NCI-H2107 treated with DMSO at 0.1 percent for 48 hours (cell line): ENCODE measurements around the gene SLX9.

Experiments used
- DNase-seq: peaks from one replicate; lab custom pipeline; 2025; ENCODE audit not compliant: unreplicated experiment; lab: John Stamatoyannopoulos, UW

SLX9 gene

DNA sequence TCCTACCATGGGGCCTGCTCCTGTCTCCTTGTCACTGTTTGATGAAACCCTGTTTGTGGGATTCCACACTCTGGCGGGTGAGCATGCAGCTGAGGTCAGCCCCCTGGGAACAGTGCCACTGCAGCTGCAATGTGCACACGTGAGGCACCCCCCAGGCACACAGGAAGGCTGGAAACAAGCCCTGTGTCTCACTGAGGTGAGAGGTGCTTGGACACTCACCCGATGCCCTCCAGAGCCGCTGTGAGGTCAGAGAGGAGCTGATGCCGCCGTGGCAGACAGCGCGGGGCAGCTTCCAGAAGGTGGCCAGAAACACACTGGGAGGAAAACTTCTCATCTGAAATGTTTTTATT lies 49.7 kb downstream of the SLX9 start:
- DNase-seq = no peak

GRCh38 chr21:44989943-44990780 lies 50.3 kb downstream of the SLX9 start:
- no peak for DNase-seq

- DNase-seq = no peak
These were observed 51.1 kb downstream of the SLX9 start for GRCh38 chr21:44990921-44991320.

- DNase-seq = no peak
These were observed 52.0 kb downstream of the SLX9 start for GRCh38 chr21:44991538-44992483.

DNA sequence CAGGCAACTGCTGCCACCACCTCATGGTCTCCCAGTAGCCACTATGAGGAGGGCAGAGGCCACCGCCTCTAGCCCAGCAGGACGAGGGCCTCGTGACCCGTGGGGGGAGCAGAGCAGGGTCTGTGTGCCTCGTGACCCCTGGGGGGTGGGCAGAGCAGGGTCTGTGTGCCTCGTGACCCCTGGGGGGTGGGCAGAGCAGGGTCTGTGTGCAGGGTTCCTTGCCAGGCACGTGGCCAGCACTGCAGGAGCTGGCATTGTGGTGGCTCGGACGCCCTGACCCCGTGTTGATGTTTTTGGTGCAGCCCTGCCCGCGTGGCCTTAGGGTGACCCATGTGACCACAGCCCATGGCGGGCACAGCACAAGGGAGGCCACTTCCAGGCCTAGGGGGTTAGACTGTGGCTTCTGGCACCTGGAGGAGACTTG lies 52.8 kb downstream of the SLX9 start:
- no peak for DNase-seq

DNA sequence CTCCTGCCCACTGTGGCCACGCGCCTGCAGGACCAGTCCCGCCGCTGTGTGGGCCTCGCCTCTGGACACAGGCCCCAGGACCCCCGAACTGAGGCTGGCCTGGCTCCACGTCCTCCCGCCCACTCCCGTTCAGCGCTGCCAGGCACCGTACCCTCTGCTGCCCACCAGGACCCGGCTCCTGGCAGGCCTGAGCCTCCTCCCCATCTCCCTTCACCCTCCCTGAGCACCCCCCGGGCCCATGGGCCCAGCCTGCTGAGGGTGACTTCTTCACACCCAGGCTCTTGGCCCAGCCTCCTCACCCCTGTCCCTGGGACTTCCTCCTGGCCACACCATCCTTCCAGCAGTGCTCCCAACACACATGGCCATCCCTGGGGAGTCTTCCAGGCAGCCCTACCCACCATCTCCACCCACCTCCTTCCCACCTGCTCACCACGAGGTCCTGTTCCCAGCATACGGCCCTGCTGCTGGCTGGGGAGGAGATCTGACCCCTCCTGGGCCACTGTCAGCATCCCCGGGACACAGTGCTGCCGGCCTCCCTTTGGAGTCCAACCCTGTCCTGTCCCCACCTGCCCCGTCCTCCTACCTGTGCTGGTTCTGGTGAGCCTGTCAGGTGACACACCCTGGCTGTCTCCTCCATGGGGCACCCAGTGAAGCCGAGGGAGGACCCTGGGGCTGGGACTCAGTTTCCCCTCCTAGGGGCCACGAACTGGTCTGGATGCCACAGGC lies 53.7 kb downstream of the SLX9 start:
- no peak for DNase-seq

- DNase-seq = no peak
These were observed 54.3 kb downstream of the SLX9 start for GRCh38 chr21:44994047-44994694.

- no peak for DNase-seq
These were observed 55.0 kb downstream of the SLX9 start for GRCh38 chr21:44994695-44995342.

DNA sequence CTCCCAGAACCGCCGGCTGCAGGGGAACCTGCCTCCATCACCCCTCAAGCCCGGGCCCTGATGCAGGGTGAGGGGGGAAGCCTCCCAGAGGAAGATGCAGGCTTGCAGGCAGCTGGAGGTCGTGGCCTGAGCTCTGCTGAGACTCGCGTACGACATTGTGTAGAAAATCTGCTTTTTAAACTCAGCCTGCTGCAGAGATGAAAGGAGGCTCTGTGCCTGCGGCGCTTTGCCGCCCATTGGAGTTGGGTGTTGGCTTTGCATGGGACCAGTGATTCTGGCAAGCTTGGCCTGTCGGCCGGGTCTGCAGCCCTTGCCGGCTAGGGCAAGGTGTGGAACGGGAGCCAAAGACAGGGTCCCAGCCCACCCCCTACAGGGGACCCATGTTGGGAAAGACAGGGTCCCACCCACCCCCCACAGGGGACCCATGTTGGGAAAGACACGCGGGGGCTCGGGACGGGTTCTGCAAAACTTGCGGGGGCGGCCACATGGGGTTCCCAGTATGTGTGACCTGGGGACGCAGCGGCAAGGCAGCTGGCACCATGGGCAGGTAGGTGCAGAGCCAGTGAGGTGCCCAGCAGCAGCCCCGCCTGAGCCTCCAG lies 55.6 kb downstream of the SLX9 start:
- no peak for DNase-seq

GRCh38 chr21:44996096-44996495 lies 56.3 kb downstream of the SLX9 start:
- DNase-seq = no peak

DNA sequence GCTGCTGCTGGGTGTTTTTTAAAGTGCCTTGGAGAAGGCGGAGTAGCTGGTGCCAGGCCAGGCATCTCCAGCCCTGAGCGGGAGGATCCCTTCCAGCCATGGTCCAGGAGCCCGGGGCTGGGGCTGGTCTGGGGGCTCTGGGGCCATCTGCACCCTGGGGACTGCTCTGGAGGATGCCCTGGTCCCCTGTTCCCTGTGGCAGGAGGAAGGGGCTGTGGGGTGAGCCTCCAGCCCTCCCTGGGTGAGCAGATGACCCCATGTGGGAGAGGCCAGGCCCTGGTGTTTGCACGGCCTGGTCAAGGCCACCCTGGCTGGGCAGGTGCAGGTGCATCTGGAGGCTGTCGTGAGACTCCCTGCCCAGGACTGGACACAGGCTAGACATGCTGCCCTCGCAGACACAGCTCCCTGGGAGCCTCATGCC lies 56.7 kb downstream of the SLX9 start:
- no peak for DNase-seq

DNA sequence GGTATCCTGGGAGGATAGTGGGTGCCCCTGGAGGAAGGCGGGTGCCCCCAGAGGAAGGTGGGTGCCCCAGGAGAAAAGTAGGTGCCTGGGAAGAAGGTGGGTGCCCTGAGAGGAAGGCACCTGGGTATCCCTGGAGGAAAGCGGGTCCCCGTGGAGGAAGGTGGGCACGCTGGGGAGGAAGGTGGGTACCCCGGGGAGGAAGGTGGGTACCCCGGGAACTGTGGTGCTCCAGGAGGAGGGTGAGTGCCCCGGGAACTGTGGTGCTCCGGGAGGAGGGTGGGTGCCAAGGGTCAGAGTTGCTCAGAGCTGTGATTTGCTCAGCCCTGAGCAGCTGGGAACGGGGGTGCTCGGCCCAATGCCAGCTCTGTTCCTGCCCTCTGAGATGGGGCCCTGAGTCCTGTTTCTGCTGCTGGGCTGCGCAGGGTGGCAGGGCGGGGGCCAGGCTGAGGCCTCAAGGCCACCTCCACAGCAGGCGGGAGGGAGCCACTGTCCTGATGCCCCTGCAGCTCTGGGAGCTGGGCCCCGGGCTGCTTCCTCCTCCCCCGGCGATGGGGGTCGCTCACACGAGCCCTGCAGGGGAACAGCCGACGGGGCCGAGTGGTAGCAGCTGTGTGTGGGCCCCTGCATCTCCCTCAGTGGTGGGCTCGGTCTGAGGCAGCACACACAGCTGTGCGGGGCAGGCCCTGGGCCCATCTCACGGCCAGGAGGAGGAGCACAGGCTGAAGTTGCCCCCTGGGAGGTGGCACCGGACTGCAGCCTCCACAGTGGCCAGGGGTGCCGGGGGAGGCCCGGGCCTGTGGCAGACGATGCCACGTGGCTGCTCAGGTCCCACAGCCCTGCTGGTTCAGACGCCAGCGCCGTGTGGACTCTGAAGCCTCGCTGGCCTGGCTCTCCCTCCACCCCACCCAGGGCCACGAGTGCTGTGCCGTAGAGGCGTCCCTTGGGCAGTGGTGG lies 57.4 kb downstream of the SLX9 start:
- no peak for DNase-seq

DNA sequence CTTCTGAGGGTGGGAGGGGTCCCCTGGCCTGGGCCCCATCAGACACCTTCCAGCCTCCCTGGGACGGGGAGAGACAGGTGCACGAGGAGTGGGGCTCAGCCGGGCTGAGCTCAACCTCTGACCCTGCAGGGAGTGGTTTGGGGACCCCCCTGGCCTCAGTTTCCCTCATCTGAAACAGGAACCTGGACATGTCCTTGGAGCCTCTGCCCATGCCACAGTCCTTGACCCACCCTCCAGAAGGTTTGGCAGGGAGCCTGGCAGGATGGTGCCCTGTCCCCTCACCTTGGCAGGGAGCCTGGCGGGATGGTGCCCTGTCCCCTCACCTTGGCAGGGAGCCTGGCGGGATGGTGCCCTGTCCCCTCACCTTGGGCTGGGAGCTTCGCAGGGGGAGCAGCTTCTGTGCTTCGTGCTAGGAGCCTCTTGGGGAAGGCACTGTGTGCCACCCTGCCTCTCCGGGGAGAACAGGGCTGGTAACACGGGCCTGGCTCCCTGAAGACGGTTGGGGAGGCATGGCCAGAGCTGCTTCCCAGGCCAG lies 58.3 kb downstream of the SLX9 start:
- DNase-seq = no peak

DNA sequence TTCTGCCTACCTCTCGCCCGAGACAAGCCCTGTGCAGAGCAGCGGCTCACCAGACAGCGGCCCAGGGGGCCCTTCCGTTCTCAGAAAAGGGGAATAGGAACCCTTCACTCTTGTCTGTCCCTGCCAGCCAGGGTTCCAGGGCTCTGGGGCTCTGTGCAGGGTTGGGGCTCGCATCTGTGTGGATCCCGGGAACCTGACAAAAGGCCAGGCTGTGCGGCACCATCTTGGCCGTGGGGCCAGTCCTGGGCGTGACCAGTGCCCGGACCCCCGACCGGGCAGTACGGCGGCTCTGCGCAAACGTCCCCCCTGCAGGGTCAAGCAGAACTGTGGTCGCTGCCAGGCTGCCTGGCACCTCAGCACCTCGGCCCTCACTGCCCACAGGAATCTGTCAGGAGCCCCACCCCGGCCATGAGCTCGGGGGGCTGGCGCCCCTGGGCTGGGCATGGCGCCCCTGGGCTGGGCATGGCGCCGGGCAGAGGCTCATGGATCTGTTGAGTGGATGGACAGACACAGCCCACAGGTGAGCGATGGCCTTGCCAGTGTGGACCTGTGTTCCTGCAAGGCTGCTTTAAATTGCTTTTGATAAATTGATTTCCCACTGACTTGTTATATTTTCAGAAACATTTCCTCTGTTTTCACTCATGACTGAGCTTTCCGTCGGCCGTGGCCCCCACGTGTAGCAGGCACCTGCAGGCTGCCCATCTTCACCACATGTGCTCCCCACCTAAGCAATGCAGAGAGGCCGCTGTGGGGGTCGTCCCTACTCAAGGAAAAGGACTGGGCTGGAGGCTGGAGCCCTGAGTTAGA lies 59.0 kb downstream of the SLX9 start:
- no peak for DNase-seq

GRCh38 chr21:44999428-44999971 lies 59.7 kb downstream of the SLX9 start:
- no peak for DNase-seq

DNA sequence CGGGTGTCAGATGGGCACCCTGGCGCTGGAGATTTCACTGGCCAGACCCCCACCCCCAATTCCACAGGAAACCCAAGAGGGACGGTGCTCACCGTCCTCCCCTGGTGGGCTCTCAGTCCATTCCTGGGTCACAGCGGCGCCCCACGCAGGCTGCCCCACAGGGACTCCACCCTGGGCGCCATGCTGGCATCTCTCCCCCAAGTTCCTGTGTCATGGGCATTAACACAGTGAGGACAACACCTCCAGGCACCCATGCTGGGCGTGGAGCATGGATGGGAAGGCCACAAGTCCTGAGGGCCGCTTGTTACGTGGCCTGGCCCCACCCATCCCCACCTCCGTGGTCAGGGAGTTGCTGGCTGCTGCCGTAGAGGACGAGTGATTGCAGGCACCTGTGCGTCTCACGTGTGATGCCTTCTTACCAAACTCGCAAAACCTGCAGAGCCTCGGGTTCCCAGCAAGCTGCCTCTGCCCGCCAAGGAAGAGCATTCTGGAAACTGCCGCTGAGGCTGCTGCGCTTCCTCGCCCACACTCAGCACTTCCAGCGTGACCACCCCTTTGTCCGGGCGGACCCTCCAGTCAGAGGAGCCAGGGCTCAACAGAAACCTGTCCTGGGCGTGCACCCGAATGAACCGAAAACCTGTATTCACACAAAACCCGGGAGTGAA lies 60.3 kb downstream of the SLX9 start:
- no peak for DNase-seq

- no peak for DNase-seq
These were observed 60.9 kb downstream of the SLX9 start for GRCh38 chr21:45000637-45001133.
